A549 (cell line): ENCODE measurements around the gene AUTS2.

Source experiments
- BHLHE40 ChIP-seq: IDR thresholded peaks from 2 replicates; pipeline ENCODE4 v1.6.1; 2012; ENCODE audit warnings: low read depth, low read length, inconsistent platforms
- CHD4 ChIP-seq: fragments of 200-600 bp; sonication (generic); IDR thresholded peaks from 2 replicates; pipeline ENCODE4 v1.6.1; 2016; ENCODE audit warnings: antibody characterized with exemption, mild to moderate bottlenecking, borderline replicate concordance
- CTCF ChIP-seq: fragments of >200 bp; sonication (Bioruptor Twin); formaldehyde crosslinking; IDR thresholded peaks from 3 replicates; pipeline ENCODE4 v1.5.1; 2016
- REST ChIP-seq: fragments of 200-600 bp; sonication (generic); IDR thresholded peaks from 2 replicates; pipeline ENCODE4 v1.6.1; 2016; ENCODE audit warnings: antibody characterized with exemption, mild to moderate bottlenecking, moderate library complexity
- RFX5 ChIP-seq: fragments of 450-650 bp; IDR thresholded peaks from 2 replicates; pipeline ENCODE4 v1.7.1; 2014; ENCODE audit warnings: antibody characterized with exemption, mild to moderate bottlenecking, moderate library complexity
- SMC3 ChIP-seq: fragments of >200 bp; sonication (Bioruptor Twin); formaldehyde crosslinking; IDR thresholded peaks from 3 replicates; pipeline ENCODE4 v1.6.1; 2018; ENCODE audit warnings: inconsistent platforms
- USF2 ChIP-seq: fragments of 450-650 bp; IDR thresholded peaks from 2 replicates; pipeline ENCODE4 v1.6.1; 2014; ENCODE audit warnings: antibody characterized with exemption
- ZNF302 ChIP-seq: fragments of 250-450 bp; sonication (Bioruptor Pico); IDR thresholded peaks from 2 replicates; pipeline ENCODE4 v1.9.0; 2021; ENCODE audit warnings: inconsistent platforms, mild to moderate bottlenecking, moderate library complexity

- no peak for TF ChIP-seq CTCF
- TF ChIP-seq SMC3: no peak
- TF ChIP-seq REST: no peak
- no peak for TF ChIP-seq RFX5
- no peak for TF ChIP-seq BHLHE40
- TF ChIP-seq USF2: no peak
- no peak for TF ChIP-seq CHD4
- TF ChIP-seq ZNF302: no peak
Observed at GRCh38 chr7:70159121-70159520, 560.8 kb downstream of the AUTS2 start.
